ENCODE measurements around the gene SCN11A. TPM values are rescaled to one million over a fixed set of nuclear protein-coding genes. Genes with fewer than 3 reads are reported as not detected.

The SCN11A gene
- total and polyA plus RNA-seq, 2 of the 13 experiments (the other 11 are each of a cell fraction or from before 2014, with no cell fraction given), result 0.02 to 0.11 TPM

- CTCF ChIA-PET (ENCODE audit: low intra/inter-chr PET ratio, low total read pairs), result no interaction called here
- ATAC-seq (no peak), DNase-seq (ENCODE audit: low spot score) (no peak), FAIRE-seq (no peak)
- H3K27me3 ChIP-seq (ENCODE audit: control insufficient read depth in 1 of 2, insufficient read depth in 2 of 2, low read length in 2 of 2), result no peaks in the 10 kb centered on the region
- no peaks in the 10 kb centered on the region for H3K9me3 ChIP-seq (ENCODE audit: low read length)
- POLR2A ChIA-PET, result no interaction called here
- no peaks in the 10 kb centered on the region for H3K79me2 ChIP-seq (ENCODE audit: insufficient read depth, low read length)
- intact Hi-C loops (cut with micrococcal nuclease; ENCODE audit: unreplicated experiment) (no loop called here), in situ Hi-C loops (cut with HindIII; ENCODE audit: extremely low pct_ligation_motif_present, low pct_unique_long_range_greater_than_20kb) (no loop called here)
- 96% methylated on average over 3 of the region's 4 CpGs for WGBS (ENCODE audit: low lambda C conversion rate)
- peaks cover 12 to 65% of the 10 kb centered on the region in 2 experiments; a peak in 4 of 5 replicates for H3K36me3 ChIP-seq (replicated peaks in 1 of 2; ENCODE audit: control insufficient read depth in 1 of 2, insufficient read depth in 2 of 2, low read length in 2 of 2)
- BruUV-seq (replicated peaks), result no TSS peak
- H2AFZ ChIP-seq (ENCODE audit: low read length), result no peak overlapping the region
- H3K4me1 ChIP-seq (ENCODE audit: insufficient read depth, low read length), result no peaks in the 10 kb centered on the region
- no peak overlapping the region for H3K4me2 ChIP-seq (ENCODE audit: low read depth, low read length)
- no peak overlapping the region for H3K9ac ChIP-seq (ENCODE audit: insufficient read depth, low read depth, low read length)
- no peak overlapping the region for H3K27ac ChIP-seq (ENCODE audit: extremely low read length, insufficient read depth, low read length)
- H3K4me3 ChIP-seq (replicated peaks in 1 of 3; ENCODE audit: insufficient read depth in 1 of 3, low read depth in 2 of 3, low read length in 3 of 3), result no peak overlapping the region
- H4K20me1 ChIP-seq (ENCODE audit: insufficient read depth, low read length), result no peaks in the 10 kb centered on the region
- TF ChIP-seq PHF21A (CRISPR knock-in tag; IDR thresholded peaks at IDR 0.05) (no peak), ZNF280B (CRISPR knock-in tag; IDR thresholded peaks at IDR 0.05; ENCODE audit: borderline replicate concordance) (no peak), ZNF644 (CRISPR knock-in tag; IDR thresholded peaks at IDR 0.05; ENCODE audit: low read depth) (no peak)
- TF ChIP-seq, protein P1, sequence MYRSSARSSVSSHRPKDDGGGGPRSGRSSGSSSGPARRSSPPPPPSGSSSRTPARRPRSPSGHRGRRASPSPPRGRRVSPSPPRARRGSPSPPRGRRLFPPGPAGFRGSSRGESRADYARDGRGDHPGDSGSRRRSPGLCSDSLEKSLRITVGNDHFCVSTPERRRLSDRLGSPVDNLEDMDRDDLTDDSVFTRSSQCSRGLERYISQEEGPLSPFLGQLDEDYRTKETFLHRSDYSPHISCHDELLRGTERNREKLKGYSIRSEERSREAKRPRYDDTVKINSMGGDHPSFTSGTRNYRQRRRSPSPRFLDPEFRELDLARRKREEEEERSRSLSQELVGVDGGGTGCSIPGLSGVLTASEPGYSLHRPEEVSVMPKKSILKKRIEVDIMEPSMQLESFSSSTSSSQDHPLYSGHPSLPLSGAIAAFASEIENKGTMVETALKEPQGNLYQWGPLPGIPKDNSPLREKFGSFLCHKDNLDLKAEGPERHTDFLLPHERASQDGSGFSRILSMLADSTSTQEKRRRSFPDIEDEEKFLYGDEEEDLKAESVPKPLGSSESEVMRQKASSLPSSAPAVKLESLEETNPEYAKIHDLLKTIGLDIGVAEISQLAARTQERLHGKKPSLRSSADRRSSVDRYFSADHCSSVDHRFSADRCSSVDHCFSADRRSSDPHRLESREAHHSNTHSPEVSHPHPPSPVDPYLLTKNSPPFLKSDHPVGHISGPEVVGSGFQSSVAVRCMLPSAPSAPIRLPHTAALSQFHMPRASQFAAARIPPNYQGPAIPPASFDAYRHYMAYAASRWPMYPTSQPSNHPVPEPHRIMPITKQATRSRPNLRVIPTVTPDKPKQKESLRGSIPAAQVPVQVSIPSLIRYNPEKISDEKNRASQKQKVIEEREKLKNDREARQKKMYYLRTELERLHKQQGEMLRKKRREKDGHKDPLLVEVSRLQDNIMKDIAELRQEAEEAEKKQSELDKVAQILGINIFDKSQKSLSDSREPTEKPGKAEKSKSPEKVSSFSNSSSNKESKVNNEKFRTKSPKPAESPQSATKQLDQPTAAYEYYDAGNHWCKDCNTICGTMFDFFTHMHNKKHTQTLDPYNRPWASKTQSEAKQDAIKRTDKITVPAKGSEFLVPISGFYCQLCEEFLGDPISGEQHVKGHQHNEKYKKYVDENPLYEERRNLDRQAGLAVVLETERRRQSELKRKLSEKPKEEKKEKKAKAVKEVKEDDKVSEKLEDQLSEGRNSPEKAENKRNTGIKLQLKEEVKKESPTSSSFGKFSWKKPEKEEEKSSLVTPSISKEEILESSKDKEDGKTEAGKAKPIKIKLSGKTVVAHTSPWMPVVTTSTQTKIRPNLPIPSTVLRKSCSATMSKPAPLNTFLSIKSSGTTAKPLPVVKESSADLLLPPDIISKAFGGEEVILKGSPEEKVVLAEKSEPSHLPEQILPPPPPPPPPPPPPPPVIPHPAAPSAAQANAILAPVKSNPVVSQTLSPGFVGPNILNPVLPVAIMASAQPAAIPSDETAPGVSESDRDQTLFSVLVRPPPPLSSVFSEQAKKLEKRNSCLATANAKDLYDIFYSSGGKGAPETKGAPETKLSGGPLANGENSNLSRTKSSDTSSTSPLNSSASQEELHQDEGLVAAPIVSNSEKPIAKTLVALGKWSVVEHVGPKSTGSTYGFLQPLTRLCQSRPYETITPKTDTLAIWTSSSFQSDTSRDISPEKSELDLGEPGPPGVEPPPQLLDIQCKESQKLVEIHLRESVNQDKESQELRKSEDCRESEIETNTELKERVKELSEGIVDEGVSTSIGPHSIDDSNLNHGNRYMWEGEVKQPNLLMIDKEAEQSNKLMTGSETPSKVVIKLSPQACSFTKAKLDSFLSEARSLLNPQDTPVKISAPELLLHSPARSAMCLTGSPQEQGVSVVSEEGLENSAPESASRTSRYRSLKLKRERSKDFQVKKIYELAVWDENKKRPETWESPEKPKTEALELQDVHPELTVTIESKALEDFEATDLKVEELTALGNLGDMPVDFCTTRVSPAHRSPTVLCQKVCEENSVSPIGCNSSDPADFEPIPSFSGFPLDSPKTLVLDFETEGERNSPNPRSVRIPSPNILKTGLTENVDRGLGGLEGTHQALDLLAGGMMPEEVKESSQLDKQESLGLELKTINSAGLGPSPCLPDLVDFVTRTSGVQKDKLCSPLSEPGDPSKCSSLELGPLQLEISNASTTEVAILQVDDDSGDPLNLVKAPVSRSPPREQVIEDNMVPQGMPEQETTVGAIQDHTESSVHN (CRISPR knock-in tag; IDR thresholded peaks at IDR 0.05), result no peak
- TF ChIP-seq, protein P2, sequence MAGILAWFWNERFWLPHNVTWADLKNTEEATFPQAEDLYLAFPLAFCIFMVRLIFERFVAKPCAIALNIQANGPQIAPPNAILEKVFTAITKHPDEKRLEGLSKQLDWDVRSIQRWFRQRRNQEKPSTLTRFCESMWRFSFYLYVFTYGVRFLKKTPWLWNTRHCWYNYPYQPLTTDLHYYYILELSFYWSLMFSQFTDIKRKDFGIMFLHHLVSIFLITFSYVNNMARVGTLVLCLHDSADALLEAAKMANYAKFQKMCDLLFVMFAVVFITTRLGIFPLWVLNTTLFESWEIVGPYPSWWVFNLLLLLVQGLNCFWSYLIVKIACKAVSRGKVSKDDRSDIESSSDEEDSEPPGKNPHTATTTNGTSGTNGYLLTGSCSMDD (CRISPR knock-in tag; IDR thresholded peaks at IDR 0.05), result no peak
- TF ChIP-seq, protein P3, sequence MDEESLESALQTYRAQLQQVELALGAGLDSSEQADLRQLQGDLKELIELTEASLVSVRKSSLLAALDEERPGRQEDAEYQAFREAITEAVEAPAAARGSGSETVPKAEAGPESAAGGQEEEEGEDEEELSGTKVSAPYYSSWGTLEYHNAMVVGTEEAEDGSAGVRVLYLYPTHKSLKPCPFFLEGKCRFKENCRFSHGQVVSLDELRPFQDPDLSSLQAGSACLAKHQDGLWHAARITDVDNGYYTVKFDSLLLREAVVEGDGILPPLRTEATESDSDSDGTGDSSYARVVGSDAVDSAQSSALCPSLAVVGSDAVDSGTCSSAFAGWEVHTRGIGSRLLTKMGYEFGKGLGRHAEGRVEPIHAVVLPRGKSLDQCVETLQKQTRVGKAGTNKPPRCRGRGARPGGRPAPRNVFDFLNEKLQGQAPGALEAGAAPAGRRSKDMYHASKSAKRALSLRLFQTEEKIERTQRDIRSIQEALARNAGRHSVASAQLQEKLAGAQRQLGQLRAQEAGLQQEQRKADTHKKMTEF (CRISPR knock-in tag; IDR thresholded peaks at IDR 0.05), result no peak
- TF ChIP-seq, protein P4, sequence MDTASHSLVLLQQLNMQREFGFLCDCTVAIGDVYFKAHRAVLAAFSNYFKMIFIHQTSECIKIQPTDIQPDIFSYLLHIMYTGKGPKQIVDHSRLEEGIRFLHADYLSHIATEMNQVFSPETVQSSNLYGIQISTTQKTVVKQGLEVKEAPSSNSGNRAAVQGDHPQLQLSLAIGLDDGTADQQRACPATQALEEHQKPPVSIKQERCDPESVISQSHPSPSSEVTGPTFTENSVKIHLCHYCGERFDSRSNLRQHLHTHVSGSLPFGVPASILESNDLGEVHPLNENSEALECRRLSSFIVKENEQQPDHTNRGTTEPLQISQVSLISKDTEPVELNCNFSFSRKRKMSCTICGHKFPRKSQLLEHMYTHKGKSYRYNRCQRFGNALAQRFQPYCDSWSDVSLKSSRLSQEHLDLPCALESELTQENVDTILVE (CRISPR knock-in tag; IDR thresholded peaks at IDR 0.05), result no peak
- TF ChIP-seq, protein P5, sequence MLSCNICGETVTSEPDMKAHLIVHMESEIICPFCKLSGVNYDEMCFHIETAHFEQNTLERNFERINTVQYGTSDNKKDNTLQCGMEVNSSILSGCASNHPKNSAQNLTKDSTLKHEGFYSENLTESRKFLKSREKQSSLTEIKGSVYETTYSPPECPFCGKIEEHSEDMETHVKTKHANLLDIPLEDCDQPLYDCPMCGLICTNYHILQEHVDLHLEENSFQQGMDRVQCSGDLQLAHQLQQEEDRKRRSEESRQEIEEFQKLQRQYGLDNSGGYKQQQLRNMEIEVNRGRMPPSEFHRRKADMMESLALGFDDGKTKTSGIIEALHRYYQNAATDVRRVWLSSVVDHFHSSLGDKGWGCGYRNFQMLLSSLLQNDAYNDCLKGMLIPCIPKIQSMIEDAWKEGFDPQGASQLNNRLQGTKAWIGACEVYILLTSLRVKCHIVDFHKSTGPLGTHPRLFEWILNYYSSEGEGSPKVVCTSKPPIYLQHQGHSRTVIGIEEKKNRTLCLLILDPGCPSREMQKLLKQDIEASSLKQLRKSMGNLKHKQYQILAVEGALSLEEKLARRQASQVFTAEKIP (CRISPR knock-in tag; IDR thresholded peaks at IDR 0.05; ENCODE audit: borderline replicate concordance), result no peak
Observed at GRCh38 chr3:39086144-39086543, 34.4 kb upstream of the SCN11A start.
